ENCODE measurements around the gene KCNH5. TPM values are rescaled to one million over a fixed set of nuclear protein-coding genes. Genes with fewer than 3 reads are reported as not detected.

Gene KCNH5
- total and polyA plus RNA-seq, 2 of the 13 experiments (the other 11 are each of a cell fraction or from before 2014, with no cell fraction given), result not detected

GRCh38 chr14:62943202-62943601 lies 102.1 kb downstream of the KCNH5 start:
- ATAC-seq, result no peak
- H3K27ac ChIP-seq (ENCODE audit: extremely low read length, insufficient read depth, low read length), result no peak overlapping the region
- no peak overlapping the region for H3K9ac ChIP-seq (ENCODE audit: insufficient read depth, low read depth, low read length)
- no peaks in the 10 kb centered on the region for H3K79me2 ChIP-seq (ENCODE audit: insufficient read depth, low read length)
- H3K4me3 ChIP-seq (replicated peaks in 1 of 3; ENCODE audit: insufficient read depth in 1 of 3, low read depth in 2 of 3, low read length in 3 of 3), result no peak overlapping the region
- H3K9me3 ChIP-seq (ENCODE audit: low read length), result no peaks in the 10 kb centered on the region
- intact Hi-C loops (cut with micrococcal nuclease; ENCODE audit: unreplicated experiment), result no loop called here
- no TSS peak for BruUV-seq (replicated peaks)
- no peaks in the 10 kb centered on the region for H3K36me3 ChIP-seq (replicated peaks in 1 of 2; ENCODE audit: control insufficient read depth in 1 of 2, insufficient read depth in 2 of 2, low read length in 2 of 2)
- H3K4me2 ChIP-seq (ENCODE audit: low read depth, low read length), result no peak overlapping the region
- H2AFZ ChIP-seq (ENCODE audit: low read length), result no peak overlapping the region
- no peaks in the 10 kb centered on the region for H3K27me3 ChIP-seq (ENCODE audit: control insufficient read depth in 1 of 2, insufficient read depth in 2 of 2, low read length in 2 of 2)
- TF ChIP-seq HNRNPLL (IDR thresholded peaks at IDR 0.05; ENCODE audit: low read depth, low read length, poor library complexity, severe bottlenecking) (no peak), POGK (CRISPR knock-in tag; conservative IDR thresholded peaks at IDR 0.05) (no peak), ZMYM4 (CRISPR knock-in tag; IDR thresholded peaks at IDR 0.05) (no peak), CHD2 (IDR thresholded peaks at IDR 0.05; ENCODE audit: low read depth, low read length) (no peak), ZBTB39 (CRISPR knock-in tag; IDR thresholded peaks at IDR 0.05) (no peak), ZNF263 (CRISPR knock-in tag; IDR thresholded peaks at IDR 0.05) (no peak), SRSF1 (optimal IDR thresholded peaks at IDR 0.05; ENCODE audit: low read depth, low read length) (no peak), HIC2 (CRISPR knock-in tag; IDR thresholded peaks at IDR 0.05; ENCODE audit: low read depth) (no peak), JUNB (CRISPR knock-in tag; IDR thresholded peaks at IDR 0.05; ENCODE audit: borderline replicate concordance) (no peak), ZNF260 (CRISPR knock-in tag; IDR thresholded peaks at IDR 0.05; ENCODE audit: borderline replicate concordance, low read depth) (no peak), SCMH1 (CRISPR knock-in tag; IDR thresholded peaks at IDR 0.05; ENCODE audit: borderline replicate concordance) (no peak), ZNF549 (CRISPR knock-in tag; IDR thresholded peaks at IDR 0.05) (no peak), KLF11 (CRISPR knock-in tag; IDR thresholded peaks at IDR 0.05) (no peak), NFE2L2 (IDR thresholded peaks at IDR 0.05; ENCODE audit: low read length) (no peak), KDM2A (CRISPR knock-in tag; IDR thresholded peaks at IDR 0.05; ENCODE audit: borderline replicate concordance, low read depth) (no peak)
- DNase-seq (ENCODE audit: low spot score), result no peak
- ChIA-PET POLR2A (no interaction called here), CTCF (ENCODE audit: low intra/inter-chr PET ratio, low total read pairs) (no interaction called here)
- in situ Hi-C loops (cut with HindIII; ENCODE audit: extremely low pct_ligation_motif_present, low pct_unique_long_range_greater_than_20kb), result no loop called here
- H4K20me1 ChIP-seq (ENCODE audit: insufficient read depth, low read length), result no peaks in the 10 kb centered on the region
- 0% methylated on average over 2 of the region's 2 CpGs for WGBS (ENCODE audit: low lambda C conversion rate)
- H3K4me1 ChIP-seq (ENCODE audit: insufficient read depth, low read length), result no peaks in the 10 kb centered on the region
- no peak for FAIRE-seq
